Midbrain (tissue), 1 donor: Measurements from ENCODE around the gene TNRC6B.
"Not testable (repeated sequence)": the region's sequence is repeated elsewhere in the genome, so short reads cannot be mapped to it uniquely, and the experiment has no call there.

Source experiments
- DNase-seq: peaks from one replicate; lab custom pipeline; 2025; lab: John Stamatoyannopoulos, UW

Gene TNRC6B

GRCh38 chr22:40289991-40290459, 112.3 kb downstream of the TNRC6B start:
- DNase-seq, result no peak

GRCh38 chr22:40290516-40290915, 112.8 kb downstream of the TNRC6B start:
- DNase-seq, result no peak

- no peak for DNase-seq
Measured at GRCh38 chr22:40294696-40295095, 117.0 kb downstream of the TNRC6B start.

- DNase-seq, result no peak
Measured at GRCh38 chr22:40300316-40300715, 122.6 kb downstream of the TNRC6B start.

- DNase-seq, result no peak
Measured at GRCh38 chr22:40300884-40301672, 123.4 kb downstream of the TNRC6B start.

- no peak for DNase-seq
Measured at GRCh38 chr22:40302149-40302548, 124.4 kb downstream of the TNRC6B start.

GRCh38 chr22:40305625-40306024, 127.9 kb downstream of the TNRC6B start:
- no peak for DNase-seq

GRCh38 chr22:40308999-40309573, 131.4 kb downstream of the TNRC6B start:
- no peak for DNase-seq

- no peak for DNase-seq
Measured at GRCh38 chr22:40309631-40310030, 131.9 kb downstream of the TNRC6B start.

GRCh38 chr22:40310081-40310767, 132.5 kb downstream of the TNRC6B start:
- no peak for DNase-seq

GRCh38 chr22:40310768-40311120, 133.0 kb downstream of the TNRC6B start:
- no peak for DNase-seq

- DNase-seq, result not testable (repeated sequence)
Measured at GRCh38 chr22:40311646-40312045, 133.9 kb downstream of the TNRC6B start.

GRCh38 chr22:40312050-40312449, 134.3 kb downstream of the TNRC6B start:
- DNase-seq, result no peak

GRCh38 chr22:40313007-40313406, 135.3 kb downstream of the TNRC6B start:
- no peak for DNase-seq

- no peak for DNase-seq
Measured at GRCh38 chr22:40314041-40314440, 136.3 kb downstream of the TNRC6B start.

- DNase-seq, result no peak
Measured at GRCh38 chr22:40320687-40321086, 143.0 kb downstream of the TNRC6B start.

GRCh38 chr22:40322021-40322420, 144.3 kb downstream of the TNRC6B start:
- no peak for DNase-seq

GRCh38 chr22:40322818-40323447, 145.2 kb downstream of the TNRC6B start:
- no peak for DNase-seq

- no peak for DNase-seq
Measured at GRCh38 chr22:40323681-40324171, 146.0 kb downstream of the TNRC6B start.

GRCh38 chr22:40324468-40325305, 147.0 kb downstream of the TNRC6B start:
- DNase-seq, result no peak

GRCh38 chr22:40325315-40325714, 147.6 kb downstream of the TNRC6B start:
- DNase-seq, result no peak
